ENCODE data around the gene CLN6. TPM values are rescaled to one million over a fixed set of nuclear protein-coding genes. Genes with fewer than 3 reads are reported as not detected.
"Not testable (repeated sequence)": the region's sequence is repeated elsewhere in the genome, so short reads cannot be mapped to it uniquely, and the experiment has no call there.

Gene CLN6
- total RNA-seq, 1 experiment from 2014 or later = 71.9 TPM

GRCh38 chr15:68173119-68173518 is 56.4 kb downstream of the CLN6 start:
- no peak overlapping the region for H3K56ac ChIP-seq (ENCODE audit: insufficient read length, low read depth, low read length)
- no peak overlapping the region for H3K4me2 ChIP-seq (ENCODE audit: insufficient read depth, insufficient read length, low read length)
- H2BK120ac ChIP-seq (ENCODE audit: low read depth, low read length, poor library complexity, severe bottlenecking) = no peak overlapping the region
- H2BK20ac ChIP-seq (ENCODE audit: low read depth, low read length, poor library complexity, severe bottlenecking) = no peak overlapping the region
- no peak overlapping the region for H3K27ac Mint-ChIP-seq
- no peak overlapping the region for H4K5ac ChIP-seq (ENCODE audit: insufficient read length, low read depth, low read length)
- no peaks in the 10 kb centered on the region for H3K9me3 Mint-ChIP-seq
- H3K27me3 ChIP-seq (ENCODE audit: insufficient read depth, low read length) = no peaks in the 10 kb centered on the region
- H2BK15ac ChIP-seq (ENCODE audit: low read depth, low read length) = no peak overlapping the region
- H3K79me1 ChIP-seq (ENCODE audit: insufficient read depth, low read depth, low read length, poor library complexity, severe bottlenecking) = no peaks in the 10 kb centered on the region
- DNase-seq = no peak
- no peaks in the 10 kb centered on the region for H3K4me1 ChIP-seq (ENCODE audit: insufficient read depth, low read length)
- no peak overlapping the region for H3K23ac ChIP-seq (ENCODE audit: insufficient read length, low read depth, low read length)
- H4K20me1 ChIP-seq (ENCODE audit: control insufficient read depth, insufficient read depth, insufficient read length) = no peaks in the 10 kb centered on the region
- no CpG with 5 or more reads among the region's 4 CpGs for WGBS (ENCODE audit: extremely low coverage, insufficient read length, low lambda C conversion rate)
- H3K36me3 Mint-ChIP-seq (ENCODE audit: insufficient read depth in 1 of 3, low read depth in 3 of 3) = peaks cover 2 to 25% (median 23%) of the 10 kb centered on the region in 3 experiments; a peak in 6 of 7 replicates
- H2BK12ac ChIP-seq (ENCODE audit: insufficient read length, low read depth, low read length) = no peak overlapping the region
- no peaks in the 10 kb centered on the region for H3K4me1 Mint-ChIP-seq
- H3K27me3 Mint-ChIP-seq (ENCODE audit: low read depth) = no peaks in the 10 kb centered on the region
- H3K23me2 ChIP-seq (ENCODE audit: insufficient read length, low read depth, low read length, poor library complexity, severe bottlenecking) = no peaks in the 10 kb centered on the region
- no peak overlapping the region for H2AK5ac ChIP-seq (ENCODE audit: insufficient read length, low read length)
- TF ChIP-seq, protein P1, sequence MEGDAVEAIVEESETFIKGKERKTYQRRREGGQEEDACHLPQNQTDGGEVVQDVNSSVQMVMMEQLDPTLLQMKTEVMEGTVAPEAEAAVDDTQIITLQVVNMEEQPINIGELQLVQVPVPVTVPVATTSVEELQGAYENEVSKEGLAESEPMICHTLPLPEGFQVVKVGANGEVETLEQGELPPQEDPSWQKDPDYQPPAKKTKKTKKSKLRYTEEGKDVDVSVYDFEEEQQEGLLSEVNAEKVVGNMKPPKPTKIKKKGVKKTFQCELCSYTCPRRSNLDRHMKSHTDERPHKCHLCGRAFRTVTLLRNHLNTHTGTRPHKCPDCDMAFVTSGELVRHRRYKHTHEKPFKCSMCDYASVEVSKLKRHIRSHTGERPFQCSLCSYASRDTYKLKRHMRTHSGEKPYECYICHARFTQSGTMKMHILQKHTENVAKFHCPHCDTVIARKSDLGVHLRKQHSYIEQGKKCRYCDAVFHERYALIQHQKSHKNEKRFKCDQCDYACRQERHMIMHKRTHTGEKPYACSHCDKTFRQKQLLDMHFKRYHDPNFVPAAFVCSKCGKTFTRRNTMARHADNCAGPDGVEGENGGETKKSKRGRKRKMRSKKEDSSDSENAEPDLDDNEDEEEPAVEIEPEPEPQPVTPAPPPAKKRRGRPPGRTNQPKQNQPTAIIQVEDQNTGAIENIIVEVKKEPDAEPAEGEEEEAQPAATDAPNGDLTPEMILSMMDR (conservative IDR thresholded peaks at IDR 0.05) = no peak
- H2BK5ac ChIP-seq (ENCODE audit: insufficient read length, low read length) = no peak overlapping the region
- no peak overlapping the region for H3K4ac ChIP-seq (ENCODE audit: low read depth, low read length)
- H3K18ac ChIP-seq (ENCODE audit: insufficient read length, low read depth, low read length) = no peak overlapping the region
- H3K27ac ChIP-seq (ENCODE audit: insufficient read length, low read depth, low read length) = no peak overlapping the region
- peaks cover 2% of the 10 kb centered on the region; the same call in 1 of the 2 replicates for H3K79me2 ChIP-seq (ENCODE audit: insufficient read depth, low read length)
- H3T11ph ChIP-seq (ENCODE audit: low read length) = no peak overlapping the region
- no peak overlapping the region for H4K91ac ChIP-seq (ENCODE audit: insufficient read length, low read depth, low read length)
- no peak overlapping the region for H3K4me3 Mint-ChIP-seq
- no peak overlapping the region for H3K14ac ChIP-seq (ENCODE audit: insufficient read depth, low read length)
- H4K8ac ChIP-seq (replicated peaks; ENCODE audit: insufficient read length, low read depth, low read length) = no peak overlapping the region
- no peak overlapping the region for H2AFZ ChIP-seq (ENCODE audit: low read length)
- H3K9ac ChIP-seq (ENCODE audit: extremely low read depth, insufficient read length, low read length) = no peak overlapping the region
- H3K9me3 ChIP-seq (ENCODE audit: control insufficient read depth, low read depth, low read length) = no peaks in the 10 kb centered on the region

DNA sequence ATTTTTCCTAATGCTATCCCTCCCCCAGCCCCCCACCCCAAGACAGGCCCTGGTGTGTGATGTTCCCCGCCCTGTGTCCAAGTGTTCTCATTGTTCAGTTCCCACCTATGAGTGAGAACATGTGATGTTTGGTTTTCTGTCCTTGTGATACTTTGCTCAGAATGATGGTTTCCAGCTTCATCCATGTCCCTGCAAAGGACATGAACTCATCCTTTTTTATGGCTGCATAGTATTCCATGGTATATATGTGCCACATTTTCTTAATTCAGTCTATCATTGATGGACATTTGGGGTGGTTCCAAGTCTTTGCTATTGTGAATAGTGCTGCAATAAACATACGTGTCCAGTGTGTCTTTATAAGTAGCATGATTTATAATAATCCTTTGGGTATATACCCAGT is 57.5 kb downstream of the CLN6 start:
- not testable (repeated sequence) for H4K8ac ChIP-seq (replicated peaks; ENCODE audit: insufficient read length, low read depth, low read length); H3K4me2 ChIP-seq (ENCODE audit: insufficient read depth, insufficient read length, low read length); H3K14ac ChIP-seq (ENCODE audit: insufficient read depth, low read length); DNase-seq; H3K4me3 Mint-ChIP-seq; H3K23me2 ChIP-seq (ENCODE audit: insufficient read length, low read depth, low read length, poor library complexity, severe bottlenecking); H2BK120ac ChIP-seq (ENCODE audit: low read depth, low read length, poor library complexity, severe bottlenecking); H3K4me1 Mint-ChIP-seq; H3K79me1 ChIP-seq (ENCODE audit: insufficient read depth, low read depth, low read length, poor library complexity, severe bottlenecking); H3K27ac ChIP-seq (ENCODE audit: insufficient read length, low read depth, low read length); H3K9me3 Mint-ChIP-seq; H4K5ac ChIP-seq (ENCODE audit: insufficient read length, low read depth, low read length); H3K4me1 ChIP-seq (ENCODE audit: insufficient read depth, low read length); H4K91ac ChIP-seq (ENCODE audit: insufficient read length, low read depth, low read length); H2BK15ac ChIP-seq (ENCODE audit: low read depth, low read length); H3K4ac ChIP-seq (ENCODE audit: low read depth, low read length); H3K27ac Mint-ChIP-seq; H3K79me2 ChIP-seq (ENCODE audit: insufficient read depth, low read length); H4K20me1 ChIP-seq (ENCODE audit: control insufficient read depth, insufficient read depth, insufficient read length); H2AK5ac ChIP-seq (ENCODE audit: insufficient read length, low read length); H2AFZ ChIP-seq (ENCODE audit: low read length); H3K56ac ChIP-seq (ENCODE audit: insufficient read length, low read depth, low read length); H2BK5ac ChIP-seq (ENCODE audit: insufficient read length, low read length); H2BK20ac ChIP-seq (ENCODE audit: low read depth, low read length, poor library complexity, severe bottlenecking); H2BK12ac ChIP-seq (ENCODE audit: insufficient read length, low read depth, low read length); H3K27me3 Mint-ChIP-seq (ENCODE audit: low read depth); H3K9me3 ChIP-seq (ENCODE audit: control insufficient read depth, low read depth, low read length); H3K23ac ChIP-seq (ENCODE audit: insufficient read length, low read depth, low read length); H3K18ac ChIP-seq (ENCODE audit: insufficient read length, low read depth, low read length); H3T11ph ChIP-seq (ENCODE audit: low read length); H3K9ac ChIP-seq (ENCODE audit: extremely low read depth, insufficient read length, low read length); H3K27me3 ChIP-seq (ENCODE audit: insufficient read depth, low read length)
- peaks cover 2 to 16% (median 13%) of the 10 kb centered on the region in 3 experiments; a peak in 5 of 7 replicates for H3K36me3 Mint-ChIP-seq (ENCODE audit: insufficient read depth in 1 of 3, low read depth in 3 of 3)
- no CpG with 5 or more reads among the region's 2 CpGs for WGBS (ENCODE audit: extremely low coverage, insufficient read length, low lambda C conversion rate)

Measured in H9 (cell line).